Thyroid gland (tissue), 4 donors: ENCODE results near the gene SIPA1L3. TPM values are rescaled to one million over a fixed set of nuclear protein-coding genes. Genes with fewer than 3 reads are reported as not detected.
A peak's percentile ranks its signal among the peaks of the same experiment; 100 is the strongest.

Experiments used
- DNase-seq, 2 donors: peaks; one replicate each; pipeline ENCODE4 v3.0.0-alpha.2; 2019
- H3K27ac ChIP-seq, 3 donors: fragments of 200-600 bp; sonication (generic); 1 replicate in 2 of 3; 2 replicates in 1 of 3; pipeline ENCODE4 v1.5.1; 2016 to 2019; ENCODE audit warnings: mild to moderate bottlenecking in 1 of 3, moderate library complexity in 1 of 3
- H3K27me3 ChIP-seq: fragments of 200-600 bp; sonication (generic); one replicate; pipeline ENCODE4 v1.5.1; 2019
- H3K36me3 ChIP-seq, 2 donors: fragments of 200-600 bp; sonication (generic); one replicate each; pipeline ENCODE4 v1.5.1; 2016 to 2019
- H3K4me1 ChIP-seq, 2 donors: fragments of 200-600 bp; sonication (generic); one replicate each; pipeline ENCODE4 v1.5.1; 2017 to 2019
- H3K4me3 ChIP-seq, 3 donors: fragments of 200-600 bp; sonication (generic); replicated peaks in 1 of 3; 1 replicate in 2 of 3; 2 replicates in 1 of 3; pipeline ENCODE4 v1.5.1; 2016; ENCODE audit warnings: mild to moderate bottlenecking in 1 of 3
- H3K9me3 ChIP-seq: fragments of 200-600 bp; sonication (generic); one replicate; pipeline ENCODE4 v1.5.1; 2017
- POLR2A ChIP-seq, 2 donors: fragments of 450-650 bp; IDR thresholded peaks; one replicate each; pipeline ENCODE4 v1.6.1; 2017; ENCODE audit warnings: antibody characterized with exemption in 2 of 2, mild to moderate bottlenecking in 2 of 2, moderate library complexity in 1 of 2
- WGBS, 2 donors: methylation state at CpG; one replicate each; pipeline ENCODE4 v1.1.5; 2017; 5-methylcytosine and 5-hydroxymethylcytosine counted together
- intact Hi-C: fragments of 100-400 bp; cut with DNase I; formaldehyde crosslinking; loops from one replicate; pipeline ENCODE4 v1.15.1; 2023
- total RNA-seq, 4 donors: library from RNA; depleted of rRNA; stranded (reverse); fragments of >200 nt; gene quantifications; one replicate each; pipeline ENCODE4 v1.2.3, GENCODE V29; 2016
- TF ChIP-seq, protein P1 (sequence below), 6 experiments: fragments of 200-600 bp in 3 of 6; fragments of 450-650 bp in 3 of 6; sonication (generic) in 3 of 6; IDR thresholded peaks; one replicate each; pipeline ENCODE4 v1.5.1; 2016 to 2019; ENCODE audit warnings: antibody characterized with exemption in 6 of 6, mild to moderate bottlenecking in 2 of 6, inconsistent platforms in 1 of 6, moderate library complexity in 1 of 6

The SIPA1L3 gene
- total RNA-seq, 4 donors from 2014 or later, result 39.4 to 130 (median 116) TPM

DNA sequence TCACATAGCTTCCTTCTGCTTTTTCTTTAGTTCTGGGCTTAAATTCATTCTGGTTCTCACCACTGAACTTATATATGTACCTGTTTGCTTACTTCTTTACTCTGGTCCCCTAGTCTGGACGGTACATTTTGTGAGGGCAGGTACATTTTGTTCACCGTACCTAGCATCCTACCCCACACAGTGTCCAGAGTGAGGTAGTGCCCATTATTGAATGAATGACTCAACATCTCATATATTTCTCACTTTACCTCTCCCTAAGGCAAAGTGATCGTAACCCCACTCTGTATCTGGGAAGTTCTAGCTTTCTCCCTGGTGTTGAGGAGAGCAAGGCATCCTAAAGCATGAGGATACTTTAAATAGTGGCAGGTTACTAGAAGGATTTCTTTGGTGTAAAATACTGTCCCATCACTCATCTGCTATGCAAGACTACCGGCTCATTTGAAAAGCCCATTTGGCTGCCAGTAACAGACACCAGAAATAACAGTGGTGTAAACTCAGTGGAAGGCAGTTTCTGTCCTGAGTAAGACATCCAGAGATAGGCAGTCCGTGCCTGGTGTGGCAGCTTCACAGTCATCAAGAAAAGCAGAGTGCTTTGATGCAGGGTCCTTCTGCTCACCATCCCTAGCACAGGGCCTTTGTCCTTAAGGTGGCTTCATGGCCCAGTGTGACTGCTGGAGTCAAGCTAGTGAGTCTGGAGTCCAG, 111.8 kb downstream of the SIPA1L3 start:
- DNase-seq, result no peak
- WGBS, 2 donors, result 85 to 89% methylated on average over 5 of the region's 5 CpGs
- Histone ChIP-seq H3K4me1 (peaks cover 34 to 43% of the 10 kb centered on the region in 2 donors), H3K9me3 (no peaks in the 10 kb centered on the region), H3K4me3 (no peak overlapping the region), H3K36me3 (no peaks in the 10 kb centered on the region), H3K27ac (peak overlapping the region in 1 of 3 donors; percentile 4), H3K27me3 (no peaks in the 10 kb centered on the region)
- intact Hi-C loops, result no loop called here
- no peak for TF ChIP-seq POLR2A (IDR thresholded peaks at IDR 0.05)
- TF ChIP-seq, protein P1, sequence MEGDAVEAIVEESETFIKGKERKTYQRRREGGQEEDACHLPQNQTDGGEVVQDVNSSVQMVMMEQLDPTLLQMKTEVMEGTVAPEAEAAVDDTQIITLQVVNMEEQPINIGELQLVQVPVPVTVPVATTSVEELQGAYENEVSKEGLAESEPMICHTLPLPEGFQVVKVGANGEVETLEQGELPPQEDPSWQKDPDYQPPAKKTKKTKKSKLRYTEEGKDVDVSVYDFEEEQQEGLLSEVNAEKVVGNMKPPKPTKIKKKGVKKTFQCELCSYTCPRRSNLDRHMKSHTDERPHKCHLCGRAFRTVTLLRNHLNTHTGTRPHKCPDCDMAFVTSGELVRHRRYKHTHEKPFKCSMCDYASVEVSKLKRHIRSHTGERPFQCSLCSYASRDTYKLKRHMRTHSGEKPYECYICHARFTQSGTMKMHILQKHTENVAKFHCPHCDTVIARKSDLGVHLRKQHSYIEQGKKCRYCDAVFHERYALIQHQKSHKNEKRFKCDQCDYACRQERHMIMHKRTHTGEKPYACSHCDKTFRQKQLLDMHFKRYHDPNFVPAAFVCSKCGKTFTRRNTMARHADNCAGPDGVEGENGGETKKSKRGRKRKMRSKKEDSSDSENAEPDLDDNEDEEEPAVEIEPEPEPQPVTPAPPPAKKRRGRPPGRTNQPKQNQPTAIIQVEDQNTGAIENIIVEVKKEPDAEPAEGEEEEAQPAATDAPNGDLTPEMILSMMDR (IDR thresholded peaks at IDR 0.05), result no peak

DNA sequence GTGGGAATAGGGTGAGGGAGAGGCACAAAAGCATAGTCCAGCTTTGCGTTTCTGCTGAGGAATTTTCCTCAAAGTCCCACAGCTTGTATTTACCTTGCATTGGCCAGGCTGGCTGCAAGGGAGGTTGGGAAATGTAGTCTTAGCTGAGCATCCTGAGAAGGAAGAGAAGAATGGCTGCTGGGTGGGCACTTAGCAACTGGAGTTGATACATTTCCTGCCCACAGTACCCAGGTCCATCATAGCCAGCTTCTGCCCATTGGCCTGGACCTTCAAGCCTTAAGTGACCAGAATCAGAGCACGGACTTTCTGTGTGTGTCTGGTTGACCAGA, 112.4 kb downstream of the SIPA1L3 start:
- intact Hi-C loops, result no loop called here

DNA sequence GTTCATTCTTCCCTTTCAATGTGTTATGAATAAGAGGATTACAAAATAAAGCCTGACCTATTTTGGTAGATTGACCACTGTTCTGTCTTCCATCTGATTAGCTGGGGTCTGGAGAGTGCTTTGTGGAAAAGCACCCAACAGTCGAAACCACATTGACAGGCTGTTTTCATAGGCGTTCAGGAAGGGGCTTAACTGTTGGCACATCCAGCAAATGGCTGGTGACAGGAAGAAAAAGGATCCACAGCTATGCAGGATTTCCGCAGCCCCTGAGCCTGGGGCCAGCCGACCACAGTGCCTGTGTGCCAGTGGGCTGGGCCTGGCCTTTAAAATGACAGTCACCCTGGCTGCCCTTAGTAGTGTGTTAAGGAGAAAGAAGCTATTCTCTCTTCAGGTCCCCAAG, 113.3 kb downstream of the SIPA1L3 start:
- DNase-seq, result no peak
- WGBS, 2 donors, result 64 to 68% methylated on average over 4 of the region's 4 CpGs
- intact Hi-C loops, result no loop called here
- no peaks in the 10 kb centered on the region for H3K36me3 ChIP-seq
- H3K4me3 ChIP-seq, result no peak overlapping the region
- H3K27ac ChIP-seq, result peak overlapping the region in 1 of 3 donors; percentile 88
- peaks cover 37 to 44% of the 10 kb centered on the region in 2 donors for H3K4me1 ChIP-seq
- no peaks in the 10 kb centered on the region for H3K9me3 ChIP-seq
- H3K27me3 ChIP-seq, result no peaks in the 10 kb centered on the region
- no peak for TF ChIP-seq POLR2A (IDR thresholded peaks at IDR 0.05)
- TF ChIP-seq, protein P1 (IDR thresholded peaks at IDR 0.05), result no peak

More for the DNA sequence above, 112.4 kb downstream of the SIPA1L3 start:
- H3K36me3 ChIP-seq, result no peaks in the 10 kb centered on the region
- WGBS, 2 donors, result 91 to 93% methylated on average over 2 of the region's 2 CpGs
- H3K4me3 ChIP-seq, result no peak overlapping the region
- H3K4me1 ChIP-seq, result peaks cover 35 to 43% of the 10 kb centered on the region in 2 donors
- no peaks in the 10 kb centered on the region for H3K27me3 ChIP-seq
- no peak overlapping the region for H3K27ac ChIP-seq
- H3K9me3 ChIP-seq, result no peaks in the 10 kb centered on the region
- no peak for DNase-seq
- TF ChIP-seq POLR2A (IDR thresholded peaks at IDR 0.05), result no peak
- TF ChIP-seq, protein P1 (IDR thresholded peaks at IDR 0.05), result no peak

DNA sequence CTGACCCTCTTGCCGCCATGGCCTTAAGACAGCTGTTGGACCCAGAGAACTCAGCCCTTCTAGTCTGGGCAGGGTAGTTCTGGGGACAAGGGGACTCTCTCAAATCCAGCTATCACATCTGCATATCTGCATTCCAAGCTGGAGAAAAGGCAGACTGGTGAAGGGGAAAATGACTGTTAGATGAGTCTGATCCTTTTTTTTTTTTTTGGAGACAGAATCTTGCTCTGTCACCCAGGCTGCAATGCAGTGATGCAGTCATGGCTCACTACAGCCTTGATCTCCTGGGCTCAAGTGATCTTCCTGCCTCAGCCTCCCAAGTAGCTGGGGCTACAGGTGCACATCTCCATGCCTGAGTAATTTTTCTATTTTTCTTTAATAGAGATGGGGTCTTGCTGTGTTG, 114.3 kb downstream of the SIPA1L3 start:
- whole genome bisulfite sequencing, 2 donors, result 100% methylated on average over 1 of the region's 1 CpG
- no peak overlapping the region for H3K4me3 ChIP-seq

More for the DNA sequence above, 114.3 kb downstream of the SIPA1L3 start:
- Histone ChIP-seq H3K27me3 (no peaks in the 10 kb centered on the region), H3K36me3 (no peaks in the 10 kb centered on the region), H3K27ac (peak overlapping the region in 1 of 3 donors; percentile 88), H3K4me1 (peaks cover 28 to 43% of the 10 kb centered on the region in 2 donors), H3K9me3 (no peaks in the 10 kb centered on the region)
- intact Hi-C loops, result no loop called here
- TF ChIP-seq POLR2A (IDR thresholded peaks at IDR 0.05), result no peak
- TF ChIP-seq, protein P1 (IDR thresholded peaks at IDR 0.05), result no peak
- no peak for DNase-seq
